Skeletal muscle satellite cell (primary cell): ENCODE data around the gene SDR9C7.
"Not testable (repeated sequence)": the region's sequence is repeated elsewhere in the genome, so short reads cannot be mapped to it uniquely, and the experiment has no call there.

Source experiments
- H3K27me3 ChIP-seq: 2 replicates; pipeline ENCODE4 v1.7.0; 2013; ENCODE audit warnings: low read length; ENCODE audit not compliant: control insufficient read depth, insufficient read depth
- H3K36me3 ChIP-seq: 2 replicates; pipeline ENCODE4 v1.7.0; 2013; ENCODE audit warnings: mild to moderate bottlenecking, control low read depth, low read length; ENCODE audit not compliant: insufficient read depth
- H3K4me1 ChIP-seq: 2 replicates; pipeline ENCODE4 v1.7.0; 2013; ENCODE audit warnings: low read length; ENCODE audit not compliant: control insufficient read depth, insufficient read depth
- H3K4me2 ChIP-seq: 2 replicates; pipeline ENCODE4 v1.7.0; 2013; ENCODE audit warnings: mild to moderate bottlenecking, low read length
- H3K4me3 ChIP-seq: 2 replicates; pipeline ENCODE4 v1.7.0; 2013; ENCODE audit warnings: low read length
- H3K9ac ChIP-seq: 2 replicates; pipeline ENCODE4 v1.7.0; 2013; ENCODE audit warnings: mild to moderate bottlenecking, low read depth, low read length, moderate library complexity
- H3K9me3 ChIP-seq: replicated peaks from 2 replicates; pipeline ENCODE4 v1.7.0; 2013; ENCODE audit warnings: mild to moderate bottlenecking, control low read depth, low read length

Gene SDR9C7

DNA sequence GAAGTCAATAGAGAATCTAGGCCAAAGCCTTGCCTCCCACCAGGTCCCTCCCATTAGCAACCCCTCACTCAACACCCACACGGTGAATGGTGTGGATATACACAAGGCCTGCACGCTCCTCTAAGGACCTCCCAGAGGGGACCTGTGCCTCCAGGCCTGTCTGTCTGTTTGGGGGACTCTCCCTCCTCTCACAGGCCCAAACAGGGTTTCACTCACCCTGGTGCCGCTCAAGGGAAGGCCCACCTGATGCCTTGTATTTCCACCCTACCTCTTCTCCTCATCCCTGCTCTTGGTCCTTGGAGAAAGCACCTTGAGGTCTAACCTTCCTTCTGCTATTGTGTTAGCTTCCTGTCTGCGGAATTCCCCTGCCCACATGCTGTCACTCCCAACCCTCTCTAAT is 4.4 kb downstream of the SDR9C7 start:
- Histone ChIP-seq H3K4me3 (no peak overlapping the region), H3K27me3 (peaks cover 33% of the 10 kb centered on the region), H3K9ac (no peak overlapping the region), H3K9me3 (no peaks in the 10 kb centered on the region), H3K4me1 (no peaks in the 10 kb centered on the region), H3K36me3 (no peaks in the 10 kb centered on the region), H3K4me2 (no peak overlapping the region)

DNA sequence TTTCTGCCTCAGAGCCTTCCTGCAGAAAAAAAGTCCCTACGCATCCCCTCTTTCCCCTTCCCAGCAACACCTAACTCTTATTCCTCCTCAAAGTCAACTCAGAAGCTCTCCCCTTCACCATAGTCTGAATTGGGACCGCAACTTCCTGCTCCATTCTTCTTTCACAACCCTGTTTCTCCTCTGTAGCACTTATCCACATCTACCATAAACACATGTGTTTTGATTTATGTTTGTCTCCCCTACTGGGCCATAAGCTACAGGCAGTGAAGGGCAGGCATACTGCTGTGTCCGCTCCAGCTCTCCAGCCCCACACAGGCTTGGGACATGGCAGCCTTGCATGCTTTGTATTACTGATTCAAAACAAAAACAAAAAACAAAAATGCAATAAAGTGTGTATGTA is 5.9 kb downstream of the SDR9C7 start:
- Histone ChIP-seq H3K4me1 (no peaks in the 10 kb centered on the region), H3K9me3 (no peaks in the 10 kb centered on the region), H3K4me3 (no peak overlapping the region), H3K4me2 (no peak overlapping the region), H3K9ac (no peak overlapping the region), H3K27me3 (peaks cover 37% of the 10 kb centered on the region), H3K36me3 (no peaks in the 10 kb centered on the region)

DNA sequence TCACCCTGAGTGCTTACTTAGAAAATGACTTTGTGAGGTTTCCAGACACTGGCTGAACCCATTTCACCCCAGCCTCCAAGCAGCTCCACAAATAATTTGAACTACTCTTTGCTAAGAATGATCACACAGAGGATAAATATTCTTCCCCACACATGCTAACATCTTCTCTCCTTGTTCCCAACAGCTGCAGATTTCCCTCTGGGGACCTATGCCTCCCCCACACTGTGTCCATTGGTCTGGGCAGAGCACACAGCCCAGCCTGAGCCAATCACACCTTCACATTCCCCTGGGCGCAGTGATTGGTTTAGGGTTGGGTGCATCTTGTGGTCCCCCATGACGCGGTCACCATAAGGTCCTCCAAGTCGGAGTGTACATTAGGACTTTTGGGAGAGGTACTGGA is 6.9 kb downstream of the SDR9C7 start:
- no peak overlapping the region for H3K4me3 ChIP-seq
- H3K4me2 ChIP-seq: no peak overlapping the region
- H3K9ac ChIP-seq: no peak overlapping the region
- H3K27me3 ChIP-seq: peaks cover 39% of the 10 kb centered on the region
- no peaks in the 10 kb centered on the region for H3K9me3 ChIP-seq
- no peaks in the 10 kb centered on the region for H3K4me1 ChIP-seq
- no peaks in the 10 kb centered on the region for H3K36me3 ChIP-seq

DNA sequence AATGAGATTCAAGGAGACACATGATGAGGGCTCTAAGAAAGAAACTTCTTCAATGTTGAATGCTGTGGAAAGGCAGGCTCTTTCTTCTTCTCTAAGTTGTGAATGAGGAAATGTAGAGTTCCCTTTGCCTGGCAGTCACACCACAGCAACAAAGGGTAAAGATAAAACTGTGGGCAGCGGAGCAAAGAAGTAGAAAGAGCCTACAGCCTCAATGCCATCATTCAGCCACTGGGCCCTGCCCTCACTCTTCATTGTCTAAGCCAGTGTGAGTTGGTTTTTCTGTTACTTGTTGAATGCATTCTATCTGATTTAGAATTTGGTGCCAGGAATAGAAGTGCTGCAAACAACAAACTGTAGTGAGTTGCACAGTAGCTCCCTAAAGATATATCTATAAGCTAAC is 12.2 kb downstream of the SDR9C7 start:
- no peak overlapping the region for H3K9ac ChIP-seq
- H3K36me3 ChIP-seq: no peaks in the 10 kb centered on the region
- no peaks in the 10 kb centered on the region for H3K9me3 ChIP-seq
- no peak overlapping the region for H3K4me2 ChIP-seq
- no peaks in the 10 kb centered on the region for H3K4me1 ChIP-seq
- peaks cover 30% of the 10 kb centered on the region for H3K27me3 ChIP-seq
- H3K4me3 ChIP-seq: no peak overlapping the region

DNA sequence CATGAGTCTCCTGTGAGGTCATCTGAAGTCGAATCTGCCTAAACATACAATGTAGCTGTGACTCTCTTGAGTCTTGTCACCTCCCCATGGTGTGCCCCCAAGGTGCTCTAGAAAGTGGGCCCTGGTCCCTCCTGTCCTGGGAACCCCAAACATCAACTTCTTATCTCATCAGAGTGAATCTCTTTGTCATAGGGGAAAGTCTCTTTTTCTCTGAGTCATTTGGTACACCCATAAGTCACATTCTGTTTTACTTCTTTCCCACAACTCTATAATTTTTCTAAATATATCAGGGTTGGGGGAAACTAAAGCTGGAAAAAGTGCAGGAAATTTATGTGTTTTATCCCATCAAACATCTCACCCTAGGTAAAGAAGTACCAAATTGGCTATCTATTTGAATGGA is 12.9 kb downstream of the SDR9C7 start:
- Histone ChIP-seq H3K36me3 (no peaks in the 10 kb centered on the region), H3K4me2 (no peak overlapping the region), H3K9me3 (no peaks in the 10 kb centered on the region), H3K27me3 (peaks cover 25% of the 10 kb centered on the region), H3K4me3 (no peak overlapping the region), H3K4me1 (no peaks in the 10 kb centered on the region), H3K9ac (no peak overlapping the region)

DNA sequence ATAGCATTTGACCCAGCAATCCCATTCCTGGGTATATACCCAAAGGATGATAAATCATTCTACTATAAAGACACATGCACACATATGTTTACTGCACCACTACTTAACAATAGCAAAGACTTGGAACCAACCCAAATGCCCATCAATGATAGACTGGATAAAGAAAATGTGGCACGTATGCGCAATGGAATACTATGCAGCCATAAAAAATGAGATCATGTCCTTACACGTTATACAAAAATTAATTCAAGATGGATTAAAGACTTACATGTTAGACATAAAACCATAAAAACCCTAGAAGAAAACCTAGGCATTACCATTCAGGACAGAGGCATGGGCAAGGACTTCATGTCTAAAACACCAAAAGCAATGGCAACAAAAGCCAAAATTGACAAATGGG is 16.1 kb downstream of the SDR9C7 start:
- not testable (repeated sequence) for H3K4me1 ChIP-seq, H3K4me2 ChIP-seq, H3K9ac ChIP-seq, H3K9me3 ChIP-seq, H3K36me3 ChIP-seq, H3K4me3 ChIP-seq
- peaks cover 14% of the 10 kb centered on the region for H3K27me3 ChIP-seq

DNA sequence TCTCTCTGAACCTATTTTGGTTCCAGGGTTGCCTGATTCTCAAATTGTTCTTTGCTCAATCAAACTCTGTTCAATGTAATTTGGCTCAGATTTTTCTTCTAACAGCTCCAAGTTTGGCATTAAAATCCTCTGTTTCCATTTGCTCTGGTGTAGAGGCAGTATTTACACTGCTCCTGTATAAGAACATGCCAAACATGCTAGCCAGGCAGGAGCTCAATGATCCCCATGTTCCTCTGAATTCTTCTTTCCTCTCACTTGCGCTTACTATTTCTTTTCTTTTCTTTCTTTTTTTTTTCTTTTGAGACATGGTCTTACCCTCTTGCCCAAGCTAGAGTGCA is 17.2 kb downstream of the SDR9C7 start:
- Histone ChIP-seq H3K27me3 (peaks cover 17% of the 10 kb centered on the region), H3K9me3 (no peaks in the 10 kb centered on the region), H3K4me3 (no peak overlapping the region), H3K9ac (no peak overlapping the region), H3K4me1 (no peaks in the 10 kb centered on the region), H3K4me2 (no peak overlapping the region), H3K36me3 (no peaks in the 10 kb centered on the region)

DNA sequence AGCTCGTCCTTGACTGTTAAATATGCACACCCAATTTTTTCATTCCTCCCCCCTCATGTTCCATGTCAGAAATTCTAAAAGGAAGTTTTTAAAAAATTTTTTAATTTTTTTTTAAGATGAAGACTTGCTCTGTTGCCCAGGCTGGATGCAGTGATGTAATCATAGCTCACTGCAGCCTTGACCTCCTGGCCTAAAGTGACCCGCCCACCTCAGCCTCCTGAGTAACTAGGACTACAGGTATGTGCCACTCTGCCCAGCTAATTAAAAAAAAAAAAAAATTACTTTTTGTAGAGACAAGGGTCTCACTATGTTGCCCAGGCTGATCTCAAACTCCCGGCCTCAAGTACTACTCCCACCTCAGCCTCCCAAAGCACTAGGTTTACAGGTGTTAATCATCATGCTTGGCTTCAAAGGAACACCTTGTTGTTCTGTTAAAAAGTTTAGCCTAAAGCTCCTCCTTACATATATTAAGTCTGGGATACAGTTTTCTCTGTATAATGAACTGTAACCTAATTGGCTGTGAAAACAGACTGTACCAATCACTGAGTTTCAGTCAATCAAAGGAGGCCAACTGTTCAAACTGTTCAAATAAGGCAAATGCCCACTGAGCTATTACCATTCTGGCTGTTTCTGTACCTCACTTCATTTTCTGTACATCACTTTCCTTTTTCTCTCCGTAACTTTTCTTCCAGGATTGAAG is 17.8 kb downstream of the SDR9C7 start:
- Histone ChIP-seq H3K36me3 (no peaks in the 10 kb centered on the region), H3K9me3 (no peaks in the 10 kb centered on the region), H3K4me2 (no peak overlapping the region), H3K27me3 (peaks cover 21% of the 10 kb centered on the region), H3K4me1 (no peaks in the 10 kb centered on the region), H3K9ac (no peak overlapping the region), H3K4me3 (no peak overlapping the region)

DNA sequence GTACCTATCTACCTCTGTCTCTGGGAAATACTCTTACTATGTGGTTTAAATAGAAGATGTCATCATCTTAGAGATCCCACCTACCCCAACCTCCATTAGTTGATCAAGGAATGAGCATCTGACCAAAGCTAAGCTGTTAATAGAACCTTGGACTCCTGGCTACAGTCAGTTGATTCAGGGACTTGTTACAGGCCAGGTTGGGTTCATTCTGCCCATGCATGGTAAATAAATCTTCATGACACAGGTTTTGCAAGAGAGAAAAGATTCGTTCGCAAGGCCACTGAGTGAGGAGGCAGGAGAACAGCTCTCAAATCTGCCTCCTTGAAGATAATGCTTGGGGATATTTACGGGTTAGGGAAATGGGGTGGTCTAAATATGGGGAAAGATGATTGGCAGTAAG is 19.5 kb downstream of the SDR9C7 start:
- Histone ChIP-seq H3K36me3 (no peaks in the 10 kb centered on the region), H3K4me2 (no peak overlapping the region), H3K9me3 (no peaks in the 10 kb centered on the region), H3K27me3 (peaks cover 21% of the 10 kb centered on the region), H3K9ac (no peak overlapping the region), H3K4me3 (no peak overlapping the region), H3K4me1 (no peaks in the 10 kb centered on the region)

DNA sequence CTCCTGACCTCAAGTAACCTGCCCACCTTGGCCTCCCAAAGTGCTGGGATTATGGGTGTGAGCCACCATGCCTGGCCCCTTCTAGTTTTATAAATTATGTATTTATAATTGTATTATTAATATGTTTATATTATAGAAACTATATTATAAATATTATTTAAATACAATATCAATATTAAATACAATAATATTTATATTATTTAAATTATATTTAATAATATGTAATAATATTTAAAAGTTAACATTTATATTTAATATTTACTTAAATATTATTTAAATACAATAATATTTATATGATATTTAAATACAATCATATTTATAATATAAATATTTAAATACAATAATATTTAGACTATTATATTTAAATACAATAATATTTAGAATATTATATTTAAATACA is 20.0 kb downstream of the SDR9C7 start:
- H3K27me3 ChIP-seq: peaks cover 21% of the 10 kb centered on the region
- no peak overlapping the region for H3K4me3 ChIP-seq
- no peaks in the 10 kb centered on the region for H3K9me3 ChIP-seq
- H3K9ac ChIP-seq: no peak overlapping the region
- H3K4me2 ChIP-seq: no peak overlapping the region
- H3K4me1 ChIP-seq: no peaks in the 10 kb centered on the region
- H3K36me3 ChIP-seq: no peaks in the 10 kb centered on the region

DNA sequence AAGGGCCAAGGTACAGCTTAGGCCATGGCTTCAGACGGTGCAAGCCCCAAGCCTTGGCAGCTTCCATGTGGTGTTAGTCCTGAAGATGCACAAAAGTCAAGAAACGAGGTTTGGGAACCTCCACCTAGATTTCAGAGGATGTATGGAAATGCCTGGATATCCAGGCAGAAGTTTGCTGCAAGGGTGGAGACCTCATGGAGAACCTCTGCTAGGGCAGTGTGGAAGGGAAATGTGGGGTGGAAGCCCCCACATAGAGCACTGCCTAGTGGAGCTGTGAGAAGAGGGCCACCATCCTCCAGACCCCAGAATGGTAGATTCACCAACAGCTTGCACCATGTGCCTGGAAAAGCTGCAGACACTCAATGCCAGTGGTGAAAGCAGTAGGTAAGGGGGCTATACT is 24.8 kb downstream of the SDR9C7 start:
- not testable (repeated sequence) for H3K4me2 ChIP-seq, H3K9me3 ChIP-seq, H3K36me3 ChIP-seq, H3K4me1 ChIP-seq, H3K4me3 ChIP-seq, H3K9ac ChIP-seq
- peaks cover 11% of the 10 kb centered on the region for H3K27me3 ChIP-seq

DNA sequence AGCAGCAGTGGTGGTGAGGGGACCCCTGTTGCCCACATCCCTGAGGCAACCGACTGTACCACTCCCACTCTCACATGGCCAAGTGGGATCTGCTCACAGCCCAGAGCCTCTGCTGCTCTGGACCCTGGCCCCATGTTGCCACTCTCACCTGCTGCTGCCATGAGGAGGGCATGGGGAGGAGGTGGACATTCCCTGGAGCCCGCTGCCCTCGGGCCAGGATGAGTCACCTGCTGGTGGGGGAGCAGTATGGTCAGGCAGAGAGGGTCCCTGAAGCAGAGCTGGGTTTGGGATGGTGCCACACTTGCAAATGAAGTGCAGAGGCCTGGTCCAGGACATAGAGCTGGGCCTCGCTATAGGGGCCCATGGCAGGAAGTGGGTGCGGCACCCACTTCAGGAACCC is 26.1 kb downstream of the SDR9C7 start:
- Histone ChIP-seq H3K27me3 (peaks cover 11% of the 10 kb centered on the region), H3K36me3 (no peaks in the 10 kb centered on the region), H3K9ac (no peak overlapping the region), H3K9me3 (no peaks in the 10 kb centered on the region), H3K4me1 (no peaks in the 10 kb centered on the region), H3K4me2 (no peak overlapping the region), H3K4me3 (no peak overlapping the region)
